Measurements from ENCODE around the gene MPZL3.

- no peak for TF ChIP-seq TCF7L2 (IDR thresholded peaks at IDR 0.05; ENCODE audit: borderline replicate concordance, extremely low read depth, insufficient read depth, insufficient read length)
- TF ChIP-seq, protein P1, sequence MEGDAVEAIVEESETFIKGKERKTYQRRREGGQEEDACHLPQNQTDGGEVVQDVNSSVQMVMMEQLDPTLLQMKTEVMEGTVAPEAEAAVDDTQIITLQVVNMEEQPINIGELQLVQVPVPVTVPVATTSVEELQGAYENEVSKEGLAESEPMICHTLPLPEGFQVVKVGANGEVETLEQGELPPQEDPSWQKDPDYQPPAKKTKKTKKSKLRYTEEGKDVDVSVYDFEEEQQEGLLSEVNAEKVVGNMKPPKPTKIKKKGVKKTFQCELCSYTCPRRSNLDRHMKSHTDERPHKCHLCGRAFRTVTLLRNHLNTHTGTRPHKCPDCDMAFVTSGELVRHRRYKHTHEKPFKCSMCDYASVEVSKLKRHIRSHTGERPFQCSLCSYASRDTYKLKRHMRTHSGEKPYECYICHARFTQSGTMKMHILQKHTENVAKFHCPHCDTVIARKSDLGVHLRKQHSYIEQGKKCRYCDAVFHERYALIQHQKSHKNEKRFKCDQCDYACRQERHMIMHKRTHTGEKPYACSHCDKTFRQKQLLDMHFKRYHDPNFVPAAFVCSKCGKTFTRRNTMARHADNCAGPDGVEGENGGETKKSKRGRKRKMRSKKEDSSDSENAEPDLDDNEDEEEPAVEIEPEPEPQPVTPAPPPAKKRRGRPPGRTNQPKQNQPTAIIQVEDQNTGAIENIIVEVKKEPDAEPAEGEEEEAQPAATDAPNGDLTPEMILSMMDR (IDR thresholded peaks at IDR 0.05 in 2 of 3, conservative IDR thresholded peaks at IDR 0.05 in 1 of 3; ENCODE audit: borderline replicate concordance in 1 of 3, insufficient read depth in 1 of 3, low read depth in 2 of 3, low read length in 2 of 3): no peak
- TF ChIP-seq FOSL1 (IDR thresholded peaks at IDR 0.05; ENCODE audit: low read depth): no peak
- no peak for TF ChIP-seq YY1 (IDR thresholded peaks at IDR 0.05; ENCODE audit: extremely low read depth, insufficient replicate concordance, low read depth, low read length)
- TF ChIP-seq POLR2A (IDR thresholded peaks at IDR 0.05; ENCODE audit: borderline replicate concordance, extremely low read depth, insufficient read depth, insufficient read length): no peak
Measured at GRCh38 chr11:118282606-118283005, 30.4 kb upstream of the MPZL3 start.
